Left renal cortex interstitium (tissue), 4 donors: ENCODE measurements around the gene DNM3. TPM values are rescaled to one million over a fixed set of nuclear protein-coding genes. Genes with fewer than 3 reads are reported as not detected.
A peak's percentile ranks its signal among the peaks of the same experiment; 100 is the strongest.

Experiments used
- DNase-seq, 4 donors: peaks; one replicate each; pipeline ENCODE4 v3.0.0-alpha.2; 2013; ENCODE audit warnings: low read depth in 4 of 4, low spot score in 2 of 4, missing footprints in 1 of 4
- polyA plus RNA-seq, 4 donors: library from polyadenylated mRNA; unstranded; fragments of 120-200 nt; gene quantifications; one replicate each; pipeline ENCODE4 v1.2.1, GENCODE V29; 2013; ENCODE audit not compliant: insufficient read length in 4 of 4

Gene DNM3
- polyA plus RNA-seq, 4 donors = 3.5 to 5.8 (median 4.5) TPM

- no peak for DNase-seq
Measured at GRCh38 chr1:171966426-171967220, 125.3 kb downstream of the DNM3 start.

GRCh38 chr1:171969226-171969625 lies 127.9 kb downstream of the DNM3 start:
- no peak for DNase-seq

GRCh38 chr1:171969813-171970212 lies 128.5 kb downstream of the DNM3 start:
- DNase-seq = no peak

DNA sequence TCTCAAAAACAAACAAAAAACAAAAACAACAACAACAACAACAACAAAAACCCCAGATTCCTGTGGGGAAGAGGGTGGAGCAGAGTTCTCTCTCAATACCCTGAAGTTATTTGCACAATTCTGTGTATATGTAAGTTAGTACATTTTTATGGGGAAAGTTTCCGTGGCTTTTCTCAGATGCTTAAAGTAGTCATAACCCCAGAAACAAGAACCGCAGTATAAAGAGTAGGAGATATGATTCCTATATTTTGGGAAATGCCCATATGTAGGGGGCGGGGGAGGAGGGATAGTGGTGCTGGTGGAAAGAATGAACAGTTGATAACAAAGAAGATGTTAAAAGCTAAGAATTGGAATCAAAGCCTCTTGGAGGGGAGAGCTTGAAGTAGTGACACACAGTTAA lies 131.5 kb downstream of the DNM3 start:
- DNase-seq = no peak

GRCh38 chr1:171973421-171973820 lies 132.1 kb downstream of the DNM3 start:
- no peak for DNase-seq

DNA sequence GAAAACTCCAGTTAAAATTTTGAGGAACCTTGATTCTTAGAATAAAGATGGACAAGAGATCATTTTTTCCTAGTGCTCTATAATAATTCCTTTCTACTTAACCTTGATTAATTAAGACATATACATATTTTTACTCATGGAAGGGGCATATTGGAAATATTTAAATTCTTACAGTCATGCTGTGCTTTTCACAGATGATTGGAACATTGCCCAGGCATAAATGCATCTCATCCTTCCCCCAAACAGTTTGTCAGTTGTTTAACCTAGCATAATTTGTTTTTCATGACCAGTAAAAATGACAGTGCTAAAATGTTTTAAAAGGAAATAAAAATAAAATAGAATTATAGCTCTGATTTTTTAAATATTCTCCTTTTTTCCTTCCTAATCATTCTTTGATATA lies 140.0 kb downstream of the DNM3 start:
- DNase-seq = no peak

DNA sequence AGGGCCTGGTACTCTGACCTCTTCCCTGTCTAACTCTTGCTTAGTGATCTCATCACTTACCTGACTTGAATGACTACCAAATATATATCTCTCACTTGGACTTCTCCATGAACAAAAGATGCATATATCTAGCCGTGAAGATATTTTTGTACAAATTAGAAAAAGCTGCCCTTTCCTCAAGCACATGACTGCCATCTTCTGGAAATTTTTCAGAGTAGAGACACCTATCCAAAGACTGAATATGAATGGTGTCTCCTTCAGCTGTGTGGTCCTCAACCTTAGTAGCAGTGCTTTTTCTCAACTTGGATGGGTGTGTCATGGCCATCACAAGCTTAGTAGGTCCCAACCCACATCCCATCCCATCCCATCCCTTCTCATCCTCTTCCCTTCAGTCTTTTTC lies 142.3 kb downstream of the DNM3 start:
- no peak for DNase-seq

DNA sequence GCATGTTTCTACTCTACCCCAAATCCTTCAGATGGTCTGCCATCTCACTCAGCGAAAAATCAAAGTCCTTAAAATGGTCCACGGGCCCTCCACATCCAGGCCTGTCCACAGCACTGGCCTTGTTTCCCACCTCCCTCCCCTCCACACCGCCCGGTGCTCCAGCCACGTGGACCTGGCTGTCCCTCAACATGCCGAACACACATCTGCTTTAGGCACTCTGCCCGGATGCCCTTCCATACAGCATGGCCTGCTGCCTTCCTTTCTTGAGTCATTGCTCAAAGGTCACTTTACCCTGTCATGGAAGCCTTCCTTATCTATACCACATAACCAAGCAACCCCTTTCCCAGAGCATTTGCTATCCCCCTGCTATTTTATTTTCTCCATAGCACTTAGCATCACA lies 143.0 kb downstream of the DNM3 start:
- no peak for DNase-seq

DNA sequence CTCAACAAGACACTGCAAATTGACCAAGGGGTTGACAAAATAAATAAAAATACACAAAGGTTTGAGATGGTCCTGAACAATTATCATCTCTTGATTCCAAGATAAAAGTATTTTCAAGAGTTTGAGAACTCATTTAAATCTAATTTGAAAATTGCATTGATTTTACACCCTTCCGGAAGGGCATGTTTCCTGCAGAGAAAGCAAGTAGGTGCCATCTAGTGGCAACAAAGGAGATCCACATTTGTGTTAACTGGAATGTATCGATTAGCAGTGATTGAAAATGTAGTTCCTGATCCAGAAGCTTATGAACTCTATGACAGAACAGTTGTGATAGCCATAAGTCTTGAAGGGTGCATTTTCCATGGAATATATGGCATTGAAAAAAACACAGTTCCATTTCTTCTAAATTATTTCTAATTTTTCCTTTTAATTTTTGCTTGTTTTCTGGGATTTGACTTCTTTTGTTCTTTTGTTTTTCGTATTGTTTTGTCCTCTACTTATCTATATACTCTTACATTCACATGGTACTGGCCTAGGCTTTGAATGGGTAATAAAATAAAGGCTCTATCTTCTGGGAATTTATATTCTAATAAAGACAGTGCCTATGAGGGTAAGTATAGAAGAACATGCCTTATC lies 143.7 kb downstream of the DNM3 start:
- no peak for DNase-seq

- no peak for DNase-seq
Measured at GRCh38 chr1:171985639-171986038, 144.3 kb downstream of the DNM3 start.

GRCh38 chr1:171988243-171988885 lies 147.1 kb downstream of the DNM3 start:
- no peak for DNase-seq

DNA sequence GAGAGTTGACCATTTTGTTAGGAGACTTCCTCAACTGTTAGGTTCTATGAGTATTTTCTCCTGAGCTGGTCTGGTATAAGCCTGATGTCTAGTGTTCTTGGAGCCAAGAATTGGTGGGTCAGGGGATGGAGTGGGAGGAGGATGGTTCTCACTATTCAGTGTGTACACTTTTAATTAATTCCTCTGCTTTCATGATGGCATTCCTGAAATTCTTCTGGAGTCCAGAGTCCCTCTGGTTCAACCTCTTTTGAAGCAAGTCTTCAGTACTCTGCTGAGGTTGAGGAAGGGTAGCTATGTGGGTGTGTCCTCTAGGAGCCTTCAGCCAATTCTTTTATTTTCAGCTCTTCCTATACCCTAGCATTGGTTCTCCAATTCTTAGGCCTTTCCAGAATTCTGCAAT lies 149.1 kb downstream of the DNM3 start:
- no peak for DNase-seq

DNA sequence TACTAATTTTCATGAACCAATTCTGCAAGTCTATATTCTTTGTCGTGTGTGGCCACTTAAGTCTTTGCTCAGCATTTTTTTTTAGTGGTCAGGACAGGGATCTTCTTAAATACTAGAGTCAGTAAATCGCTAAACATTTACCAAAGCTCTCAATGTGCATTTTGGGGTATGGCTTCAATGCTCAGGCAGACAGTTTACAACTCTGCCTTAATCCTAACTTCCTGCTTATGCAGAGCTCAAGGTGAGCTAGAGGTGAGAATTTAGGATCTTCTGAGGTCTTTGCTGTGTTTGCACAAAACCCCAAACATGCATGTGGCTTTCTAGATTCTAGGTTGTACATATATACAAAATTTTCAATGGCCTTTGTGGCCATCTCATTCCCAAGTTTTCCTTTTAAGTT lies 153.0 kb downstream of the DNM3 start:
- DNase-seq = no peak

- DNase-seq = no peak
Measured at GRCh38 chr1:171995573-171995972, 154.3 kb downstream of the DNM3 start.

GRCh38 chr1:171997936-171998335 lies 156.6 kb downstream of the DNM3 start:
- DNase-seq = no peak

DNA sequence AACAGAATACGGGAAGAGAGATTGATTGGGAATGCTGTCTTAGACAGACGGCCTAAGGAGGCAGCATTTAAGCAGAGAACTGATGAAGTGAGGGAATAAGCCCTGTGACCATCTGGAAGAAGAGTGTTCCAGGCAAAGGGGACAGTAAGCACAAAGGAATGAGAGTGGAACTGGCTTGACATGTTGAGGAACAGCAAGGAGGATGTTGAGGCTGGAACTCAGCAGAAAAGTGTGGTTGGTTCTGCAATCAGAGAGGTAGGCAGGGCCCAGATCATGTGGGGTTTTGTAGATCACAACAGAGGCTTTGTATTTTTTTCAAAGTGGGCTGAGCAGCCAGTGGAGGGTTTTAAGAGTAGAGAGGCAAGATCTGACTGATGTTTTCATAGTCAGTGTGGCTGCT lies 157.4 kb downstream of the DNM3 start:
- no peak for DNase-seq

GRCh38 chr1:171999756-172000155 lies 158.5 kb downstream of the DNM3 start:
- DNase-seq = no peak

DNA sequence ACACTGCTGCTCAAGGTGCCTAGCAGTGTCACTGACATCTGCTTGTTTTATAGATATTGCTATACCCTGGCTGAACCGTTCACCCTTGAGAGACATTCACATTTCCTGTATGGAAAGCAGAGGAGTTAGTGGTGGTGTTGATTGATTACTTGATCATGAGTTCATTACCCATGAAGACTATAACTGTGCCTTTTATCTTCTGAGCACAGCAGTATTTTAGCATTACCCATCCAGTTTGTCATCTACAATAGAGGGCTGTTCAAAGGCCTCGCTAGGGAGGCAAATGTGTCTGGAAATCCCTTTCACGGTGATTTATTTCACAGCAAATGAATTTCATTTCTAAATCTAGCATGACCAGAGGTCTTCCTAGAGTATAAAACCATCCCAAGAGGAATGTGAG lies 160.0 kb downstream of the DNM3 start:
- no peak for DNase-seq

DNA sequence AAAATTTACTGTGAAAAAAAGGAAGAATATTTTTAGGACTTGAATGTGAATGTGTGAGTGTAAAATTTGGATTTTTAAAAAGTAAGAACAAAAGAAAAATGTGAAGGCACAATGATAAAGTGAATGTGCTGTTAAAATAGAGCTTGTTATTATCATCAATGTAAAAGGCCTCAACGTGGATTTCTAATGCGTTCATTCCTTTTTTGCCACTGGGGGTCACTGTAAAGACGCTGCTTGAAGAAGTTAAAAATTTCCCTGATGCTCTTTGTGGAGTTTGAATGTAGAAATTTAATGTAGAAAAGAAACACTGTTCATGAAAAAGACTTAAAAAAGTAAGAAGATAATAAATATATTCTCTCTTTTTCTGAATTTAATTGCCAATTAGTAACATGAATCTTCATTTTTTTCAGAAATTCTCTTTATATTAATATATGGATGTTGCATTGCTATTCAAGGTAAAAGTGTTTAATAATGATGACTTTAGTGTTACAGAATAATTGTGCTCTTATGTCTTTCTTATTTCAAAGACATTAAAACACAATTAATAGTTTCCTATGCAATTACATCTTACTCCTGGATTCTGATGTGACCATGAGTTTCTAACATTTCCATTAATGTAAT lies 161.5 kb downstream of the DNM3 start:
- DNase-seq = peak in 3 of 4 donors; percentile 18 to 50 (median 26)

DNA sequence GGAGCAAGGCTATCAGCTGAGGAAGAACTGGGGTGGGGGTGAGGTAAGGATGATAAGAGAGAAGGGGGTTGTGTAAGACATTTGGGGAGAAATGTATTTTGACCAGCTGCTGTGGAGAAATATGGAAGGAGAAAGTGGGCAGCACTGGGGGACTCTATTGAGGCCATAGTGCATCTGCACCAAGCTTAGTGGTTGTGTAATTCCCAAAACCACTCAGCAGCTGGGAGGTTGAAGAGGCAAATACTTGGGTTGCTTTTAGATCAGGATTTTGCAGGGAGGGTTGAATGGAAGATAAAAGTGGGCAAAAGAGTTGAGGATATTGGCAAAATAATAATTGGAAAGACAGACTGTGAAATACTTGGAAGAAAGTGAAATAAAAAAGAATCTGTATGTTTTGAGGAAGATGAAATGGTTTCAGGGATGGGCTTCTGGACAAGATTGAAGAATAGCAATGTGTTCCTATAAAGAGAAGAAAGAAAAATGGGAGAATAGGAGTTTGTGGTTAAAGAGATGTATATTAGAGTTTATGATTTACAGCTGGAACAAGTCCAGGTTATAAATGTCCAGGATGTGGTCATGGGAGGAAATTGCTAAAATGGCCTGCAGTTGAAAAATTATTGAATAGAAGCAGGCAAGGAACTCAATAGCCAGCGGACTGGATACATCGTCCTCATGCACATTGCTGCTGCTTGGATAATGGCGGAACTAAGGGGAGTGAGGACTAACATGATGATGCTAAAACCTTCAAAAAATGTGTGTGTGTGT lies 162.7 kb downstream of the DNM3 start:
- no peak for DNase-seq

DNA sequence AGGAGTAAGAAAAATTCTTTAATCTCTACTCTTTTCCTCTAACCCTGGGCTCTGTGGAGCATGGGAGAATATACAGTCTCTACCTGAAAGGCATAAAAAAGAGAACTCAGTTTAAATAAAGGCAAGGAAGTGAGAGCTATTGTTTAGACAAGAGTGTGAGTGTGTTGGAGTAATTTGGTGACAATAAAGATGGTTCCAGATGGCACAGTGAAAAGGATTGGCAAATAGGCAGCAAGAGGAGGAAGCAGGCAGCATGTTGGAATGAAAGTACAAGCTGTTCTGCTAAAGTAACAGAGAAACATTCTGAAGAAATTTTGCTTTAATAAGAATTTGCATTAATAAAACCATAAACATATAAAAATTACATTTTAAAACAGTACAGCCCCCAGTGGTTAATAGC lies 163.4 kb downstream of the DNM3 start:
- no peak for DNase-seq
